Raji (cell line): Measurements from ENCODE around the gene DLG1.

Source experiments
- POLR2A ChIP-seq: IDR thresholded peaks from 2 replicates; pipeline ENCODE4 v1.6.1; 2011; ENCODE audit warnings: low read depth, low read length, control low read depth; ENCODE audit not compliant: insufficient read depth

Gene DLG1

DNA sequence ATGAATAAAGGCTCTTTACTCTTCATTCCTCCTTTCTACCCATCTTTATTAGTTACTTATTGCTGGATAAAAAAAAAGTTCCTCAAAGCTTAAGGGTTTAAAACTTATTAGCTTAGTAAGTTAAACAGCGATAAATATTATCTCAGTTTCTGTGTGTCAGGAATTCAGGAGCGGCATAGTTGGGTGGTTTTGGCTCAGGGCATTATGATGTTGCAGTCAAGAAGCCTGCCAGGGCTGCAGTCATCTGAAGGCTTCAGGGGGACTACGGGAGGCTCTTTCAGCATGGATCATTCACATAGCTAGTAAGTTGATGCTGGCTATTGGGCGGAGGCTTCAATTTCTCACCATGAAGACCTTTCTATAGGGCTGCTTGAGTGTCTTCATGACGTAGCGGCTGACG, 1.9 kb upstream of the DLG1 start:
- TF ChIP-seq POLR2A, result no peak

DNA sequence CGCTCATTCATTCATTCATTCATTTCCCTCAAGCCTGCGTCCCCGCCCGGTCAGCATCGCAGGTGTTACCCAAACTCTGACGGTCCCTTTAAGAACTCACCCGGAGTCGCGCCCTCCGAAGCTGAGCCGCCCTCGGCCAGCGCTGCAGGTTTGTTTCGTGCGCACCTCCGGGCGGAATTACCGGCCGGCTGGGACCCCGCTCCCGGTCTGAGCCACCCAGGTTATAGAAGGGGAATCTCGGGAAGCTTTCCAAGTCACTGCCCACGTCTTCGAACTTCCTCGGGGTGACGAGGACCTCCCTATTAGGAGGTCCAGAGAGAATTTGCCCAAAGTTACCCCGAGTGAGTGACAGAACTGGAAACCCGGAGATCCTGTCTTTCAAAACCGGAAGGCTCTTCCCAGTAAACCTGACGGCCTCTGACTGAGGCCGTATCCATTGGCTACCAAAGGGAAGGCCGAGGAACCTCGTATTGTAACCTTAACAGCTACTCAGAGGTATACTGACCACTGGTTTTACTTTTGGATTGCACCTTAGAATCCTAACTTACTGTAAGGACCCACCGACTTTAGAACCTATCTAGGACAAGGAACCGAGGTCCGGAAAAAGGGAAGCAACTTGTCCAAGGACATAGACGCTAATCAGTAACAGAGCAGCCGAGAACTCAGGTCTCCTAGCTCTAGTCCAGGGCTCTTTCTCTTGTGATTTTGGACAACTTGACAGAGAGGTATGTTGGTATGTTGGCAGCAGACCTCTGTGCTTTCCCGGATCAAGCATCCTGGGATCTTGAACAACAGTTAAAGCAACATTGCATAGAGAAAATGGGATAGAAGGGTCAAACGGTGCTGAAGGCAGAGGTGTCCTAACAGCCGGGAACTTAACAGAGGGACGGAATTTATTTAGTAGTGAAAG, 788 bp upstream of the DLG1 start:
- TF ChIP-seq POLR2A, result no peak

DNA sequence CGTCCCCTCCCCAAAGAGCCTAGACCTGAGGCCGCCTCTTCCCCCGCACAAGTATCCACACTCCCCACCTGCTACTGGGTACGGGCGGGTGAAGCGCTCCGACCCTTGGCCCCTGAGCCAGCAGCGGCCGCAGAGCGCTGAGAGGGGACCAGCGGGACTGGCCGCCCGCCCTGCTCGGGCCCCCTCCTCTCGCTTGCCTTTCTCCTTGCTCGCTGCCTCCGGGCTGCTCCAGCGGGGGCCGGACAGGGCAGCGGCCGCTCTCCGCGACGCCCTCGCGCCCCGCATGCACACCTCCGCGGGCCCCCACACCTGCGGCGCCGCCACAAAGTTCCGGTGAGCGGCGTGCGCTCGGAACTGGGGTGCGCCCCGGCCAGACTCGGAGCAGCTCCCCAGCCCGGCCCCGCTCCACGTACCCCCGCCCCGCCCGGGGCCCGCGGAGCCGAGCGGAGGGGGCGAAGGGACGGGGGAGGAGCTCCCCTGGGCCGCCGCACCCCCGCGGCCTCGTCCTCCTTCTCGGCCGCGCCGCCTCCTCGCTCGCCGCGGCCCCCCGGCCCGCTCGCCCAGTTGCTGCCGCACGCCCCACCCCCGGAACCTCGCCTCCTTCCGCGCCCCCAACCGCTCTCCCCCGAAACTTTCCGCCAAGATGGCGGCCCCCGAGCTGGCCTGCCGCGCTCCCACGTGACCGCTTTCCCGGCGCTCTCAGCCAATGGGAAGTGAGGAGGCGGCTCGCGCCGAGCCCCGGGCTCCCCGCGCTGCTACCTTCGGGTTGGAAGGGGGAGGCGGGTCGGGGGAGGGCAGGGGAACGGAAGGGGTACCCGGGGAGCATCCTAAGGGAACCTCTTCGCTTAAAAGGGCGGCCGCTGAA, 704 bp downstream of the DLG1 start:
- TF ChIP-seq POLR2A, result no peak

GRCh38 chr3:197297002-197297401, 1.4 kb downstream of the DLG1 start:
- no peak for TF ChIP-seq POLR2A

DNA sequence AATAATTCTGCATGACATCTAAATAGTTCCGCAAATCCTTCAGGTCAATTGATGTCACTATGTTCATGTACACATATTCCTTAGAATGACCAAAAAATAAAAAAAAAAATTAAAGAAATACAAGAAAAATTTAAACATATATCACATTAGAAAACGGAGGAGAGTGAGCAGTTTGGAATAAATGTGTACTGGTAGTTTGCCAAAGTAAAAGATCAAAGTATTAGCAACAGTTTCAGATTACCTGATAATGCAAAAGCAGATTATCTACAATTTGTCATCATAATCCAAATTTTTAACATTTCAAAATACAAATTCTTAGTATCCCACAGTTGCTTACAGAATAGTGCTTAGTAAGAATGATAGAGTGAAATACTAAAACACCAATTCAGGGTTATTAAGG, 1.9 kb downstream of the DLG1 start:
- TF ChIP-seq POLR2A, result no peak

DNA sequence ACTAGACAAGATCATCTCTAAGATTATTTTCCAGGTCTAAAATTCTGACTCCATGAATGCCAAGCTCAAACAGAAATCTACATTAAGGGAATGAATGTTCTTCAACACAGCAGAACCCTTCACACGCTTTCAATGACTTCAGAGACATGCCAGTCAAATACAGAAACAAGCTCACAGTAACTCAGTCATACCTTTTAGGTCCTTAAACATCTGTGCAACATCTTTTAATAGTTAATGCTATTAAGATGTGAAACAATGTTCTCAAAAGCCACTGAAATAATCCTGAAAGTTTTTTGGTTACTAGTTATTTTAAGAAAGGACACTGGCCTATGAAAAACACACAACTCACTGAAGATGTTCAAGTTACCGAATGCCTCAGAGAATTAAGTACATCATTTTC, 2.5 kb downstream of the DLG1 start:
- no peak for TF ChIP-seq POLR2A

- no peak for TF ChIP-seq POLR2A
Measured at GRCh38 chr3:197293605-197294237, 4.7 kb downstream of the DLG1 start.

GRCh38 chr3:197292648-197293047, 5.8 kb downstream of the DLG1 start:
- no peak for TF ChIP-seq POLR2A

GRCh38 chr3:197292083-197292646, 6.2 kb downstream of the DLG1 start:
- no peak for TF ChIP-seq POLR2A

DNA sequence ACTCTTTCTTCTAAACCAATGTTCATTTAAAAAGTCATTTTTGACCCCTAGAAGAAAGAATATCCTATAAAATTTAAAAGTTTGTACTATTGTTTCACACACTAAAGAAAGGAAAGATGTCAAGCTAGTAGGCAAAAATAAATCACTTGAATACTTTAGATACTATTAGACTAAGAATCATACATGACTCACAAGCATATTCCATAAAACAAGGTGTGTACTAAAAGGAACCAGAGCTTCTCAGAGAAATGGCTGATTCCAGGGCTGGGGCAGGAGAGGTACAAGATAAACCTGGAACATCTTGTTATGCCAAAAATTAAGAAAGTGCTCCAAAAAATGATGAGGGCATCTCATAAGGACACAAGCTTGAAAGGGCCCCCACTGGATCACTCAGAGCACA, 8.7 kb downstream of the DLG1 start:
- TF ChIP-seq POLR2A, result no peak

- no peak for TF ChIP-seq POLR2A
Measured at GRCh38 chr3:197286678-197287077, 11.7 kb downstream of the DLG1 start.

- no peak for TF ChIP-seq POLR2A
Measured at GRCh38 chr3:197285557-197285956, 12.9 kb downstream of the DLG1 start.

DNA sequence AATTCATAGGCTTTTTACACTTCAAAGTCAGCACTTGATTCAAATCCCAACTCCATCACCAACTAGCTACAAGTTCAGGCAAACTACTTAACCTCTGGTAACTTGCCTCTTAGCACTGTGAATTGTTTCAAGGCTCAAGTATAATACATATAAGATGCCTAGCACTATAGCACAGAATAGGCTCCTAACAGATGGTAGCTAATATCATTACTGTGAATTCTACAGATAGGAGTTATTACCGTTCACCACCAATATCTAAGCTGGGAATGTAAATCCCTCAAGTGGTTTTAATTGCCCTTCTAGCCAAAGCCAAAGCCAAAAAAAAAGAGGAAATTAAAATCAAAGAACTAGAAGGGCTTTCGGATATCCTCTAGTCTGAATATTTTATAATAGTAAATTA, 15.4 kb downstream of the DLG1 start:
- no peak for TF ChIP-seq POLR2A

GRCh38 chr3:197281849-197282248, 16.6 kb downstream of the DLG1 start:
- TF ChIP-seq POLR2A, result no peak

GRCh38 chr3:197280156-197280555, 18.3 kb downstream of the DLG1 start:
- no peak for TF ChIP-seq POLR2A
